ENCODE results near the gene OR2J2.
"Not testable (repeated sequence)": the region's sequence is repeated elsewhere in the genome, so short reads cannot be mapped to it uniquely, and the experiment has no call there.

Gene OR2J2

DNA sequence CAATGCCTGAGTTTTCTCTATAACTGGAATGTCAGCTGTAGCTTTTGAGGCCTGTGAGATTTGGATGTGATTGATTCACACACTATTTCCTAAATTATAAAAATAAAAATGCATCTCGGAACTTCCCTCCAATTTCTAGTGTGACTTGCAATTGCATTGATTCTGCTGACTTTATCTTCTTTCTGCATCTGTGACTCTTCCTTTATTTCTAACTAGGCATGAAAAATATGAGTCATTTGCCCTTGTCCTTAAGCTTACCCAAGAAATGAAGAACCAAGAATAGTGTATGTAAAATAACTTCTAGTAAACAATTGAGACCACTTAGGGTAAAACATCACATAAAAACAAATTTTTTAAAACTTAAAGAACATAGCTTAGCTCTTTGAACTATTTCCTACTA, 12.9 kb downstream of the OR2J2 start:
- ATAC-seq (replicated peaks) = no peak
- no peak for DNase-seq
- H3K9me3 Mint-ChIP-seq = peaks cover 3 to 9% of the 10 kb centered on the region in 2 donors
- H3K27ac Mint-ChIP-seq = no peak overlapping the region
- peaks cover 15 to 16% of the 10 kb centered on the region in 2 donors for H3K27me3 Mint-ChIP-seq
- H3K4me3 Mint-ChIP-seq = no peak overlapping the region
- no peaks in the 10 kb centered on the region for H3K36me3 Mint-ChIP-seq
- H3K4me1 Mint-ChIP-seq = no peaks in the 10 kb centered on the region

DNA sequence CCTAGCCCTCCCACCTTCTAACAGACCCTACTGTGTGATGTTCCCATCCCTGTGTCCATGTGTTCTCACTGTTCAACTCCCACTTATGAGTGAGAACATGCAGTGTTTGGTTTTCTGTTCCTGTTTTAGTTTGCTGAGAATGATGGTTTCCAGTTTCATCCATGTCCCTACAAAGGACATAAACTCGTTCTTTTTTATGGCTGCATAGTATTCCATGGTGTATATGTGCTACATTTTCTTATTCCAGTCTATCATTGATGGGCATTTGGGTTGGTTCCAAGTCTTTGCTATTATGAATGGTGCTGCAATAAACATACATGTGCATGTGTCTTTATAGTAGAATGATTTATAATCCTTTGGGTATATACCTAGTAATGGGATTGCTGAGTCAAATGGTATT, 18.0 kb downstream of the OR2J2 start:
- Mint-ChIP-seq H3K27me3 (peaks cover 7 to 22% of the 10 kb centered on the region in 2 donors), H3K9me3 (peaks cover 18 to 22% of the 10 kb centered on the region in 2 donors)
- not testable (repeated sequence) for H3K4me1 Mint-ChIP-seq; H3K36me3 Mint-ChIP-seq; DNase-seq; ATAC-seq (replicated peaks); H3K27ac Mint-ChIP-seq; H3K4me3 Mint-ChIP-seq

DNA sequence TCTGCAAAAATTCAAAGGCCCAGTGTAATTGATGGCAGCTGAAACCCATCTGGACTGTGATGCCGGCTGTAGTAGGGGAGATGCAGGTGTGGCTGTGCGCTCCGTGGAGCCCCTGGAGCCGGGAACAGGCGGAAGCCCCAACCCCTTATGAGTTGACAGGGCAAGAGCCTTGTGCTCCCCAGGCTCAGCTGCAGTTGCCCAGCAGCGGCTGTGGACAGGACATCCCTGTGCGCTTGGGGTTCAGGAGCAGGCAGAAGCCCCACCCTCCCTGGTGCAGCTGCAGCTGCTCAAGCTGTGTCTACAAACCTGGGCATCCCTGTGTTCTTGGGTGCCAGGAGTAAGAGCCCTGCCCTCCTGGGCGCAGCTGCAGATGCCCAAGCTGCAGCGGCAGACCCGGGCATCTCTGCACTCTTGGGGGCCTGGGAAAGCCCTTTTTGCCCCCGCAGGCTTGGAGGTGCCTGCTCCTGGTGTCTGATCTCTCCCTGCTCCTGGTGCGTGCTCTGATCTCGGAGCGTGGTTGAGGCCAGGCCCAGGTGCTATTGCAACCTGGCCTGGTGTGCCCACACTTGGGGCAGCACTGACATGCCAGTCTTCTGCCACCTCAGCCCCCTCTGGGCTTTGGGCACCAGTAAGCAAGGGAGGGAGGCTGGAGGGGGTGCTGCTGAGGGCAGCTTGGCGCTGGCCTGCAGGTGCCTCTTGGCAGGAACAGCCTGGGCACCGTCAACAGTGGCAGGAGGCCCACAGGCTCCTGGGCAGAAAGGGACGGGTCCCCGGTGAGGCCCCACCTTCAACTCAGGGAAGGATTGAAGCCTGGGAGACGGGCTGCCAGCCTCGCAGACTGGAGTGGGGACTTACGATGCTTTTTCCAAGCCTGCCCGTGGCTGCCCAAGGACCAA, 30.3 kb downstream of the OR2J2 start:
- Mint-ChIP-seq H3K36me3 (no peaks in the 10 kb centered on the region), H3K4me1 (no peaks in the 10 kb centered on the region), H3K9me3 (no peaks in the 10 kb centered on the region), H3K4me3 (no peak overlapping the region), H3K27me3 (no peaks in the 10 kb centered on the region), H3K27ac (no peak overlapping the region)
- ATAC-seq (replicated peaks) (no peak), DNase-seq (no peak)

DNA sequence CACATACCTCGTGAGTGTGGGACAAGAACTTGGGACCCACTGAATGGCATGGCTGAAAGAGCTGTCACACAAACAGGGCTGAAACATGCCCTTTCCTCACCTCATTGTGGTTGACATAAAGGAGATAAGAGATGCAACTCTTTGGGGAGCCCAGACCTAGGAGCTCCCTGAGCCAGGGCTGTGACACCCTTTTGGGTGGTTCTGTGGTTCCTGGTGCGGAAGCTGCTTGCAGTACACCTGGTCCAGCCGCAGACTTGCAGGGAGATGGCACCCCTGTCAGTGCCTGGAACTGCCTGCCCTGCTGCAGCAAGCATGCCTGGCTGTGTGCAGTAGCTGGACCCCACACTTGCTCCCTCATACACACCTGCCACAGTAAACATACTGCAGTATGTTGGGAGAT, 31.3 kb downstream of the OR2J2 start:
- Mint-ChIP-seq H3K4me1 (no peaks in the 10 kb centered on the region), H3K9me3 (no peaks in the 10 kb centered on the region), H3K27ac (no peak overlapping the region), H3K36me3 (no peaks in the 10 kb centered on the region), H3K27me3 (peaks cover 0 to 3% of the 10 kb centered on the region in 2 donors), H3K4me3 (no peak overlapping the region)
- DNase-seq = no peak
- no peak for ATAC-seq (replicated peaks)

DNA sequence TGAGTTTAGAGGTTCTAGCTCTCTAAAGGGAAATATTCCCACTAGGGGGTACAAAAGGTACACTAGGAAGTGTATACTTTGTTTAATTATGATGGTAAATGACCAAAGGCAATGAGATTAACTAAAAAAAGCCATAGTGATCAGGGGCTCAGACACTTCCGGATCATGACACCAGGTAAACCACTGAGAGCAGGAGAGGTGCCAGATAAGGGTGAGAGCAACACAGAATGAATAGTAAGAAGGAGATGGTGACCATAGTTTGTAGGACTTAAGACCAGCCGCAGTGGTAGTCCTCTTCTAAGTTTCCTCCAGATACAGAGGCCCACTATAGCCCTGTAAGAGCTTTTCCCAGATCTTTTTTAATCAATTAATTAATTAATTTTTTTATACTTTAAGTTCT, 40.8 kb downstream of the OR2J2 start:
- H3K4me3 Mint-ChIP-seq = no peak overlapping the region
- no peaks in the 10 kb centered on the region for H3K9me3 Mint-ChIP-seq
- no peak for DNase-seq
- H3K27ac Mint-ChIP-seq = no peak overlapping the region
- peaks cover 10 to 27% of the 10 kb centered on the region in 2 donors for H3K27me3 Mint-ChIP-seq
- H3K4me1 Mint-ChIP-seq = no peaks in the 10 kb centered on the region
- no peaks in the 10 kb centered on the region for H3K36me3 Mint-ChIP-seq
- ATAC-seq (replicated peaks) = no peak

DNA sequence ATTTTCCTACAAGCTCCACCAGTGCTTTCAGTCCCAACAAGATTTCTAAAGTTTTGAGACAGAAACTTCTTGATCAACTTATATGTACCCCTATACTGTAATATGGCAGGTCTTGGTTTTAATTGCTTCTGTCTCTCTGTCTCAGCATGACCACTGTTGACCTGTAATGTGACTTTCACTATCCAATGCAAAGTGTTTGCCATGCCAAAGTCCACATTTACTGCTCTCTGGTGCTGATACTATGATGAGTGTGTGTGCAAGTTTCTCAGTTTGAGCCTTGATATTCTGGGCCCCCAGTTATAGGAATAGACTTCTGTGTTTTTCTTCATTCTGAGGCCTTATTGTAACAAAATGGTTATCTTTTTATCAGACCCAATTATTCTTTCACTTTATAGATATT, 45.8 kb downstream of the OR2J2 start:
- no peak for ATAC-seq (replicated peaks)
- H3K27ac Mint-ChIP-seq = no peak overlapping the region
- H3K27me3 Mint-ChIP-seq = peaks cover 11 to 21% of the 10 kb centered on the region in 2 donors

DNA sequence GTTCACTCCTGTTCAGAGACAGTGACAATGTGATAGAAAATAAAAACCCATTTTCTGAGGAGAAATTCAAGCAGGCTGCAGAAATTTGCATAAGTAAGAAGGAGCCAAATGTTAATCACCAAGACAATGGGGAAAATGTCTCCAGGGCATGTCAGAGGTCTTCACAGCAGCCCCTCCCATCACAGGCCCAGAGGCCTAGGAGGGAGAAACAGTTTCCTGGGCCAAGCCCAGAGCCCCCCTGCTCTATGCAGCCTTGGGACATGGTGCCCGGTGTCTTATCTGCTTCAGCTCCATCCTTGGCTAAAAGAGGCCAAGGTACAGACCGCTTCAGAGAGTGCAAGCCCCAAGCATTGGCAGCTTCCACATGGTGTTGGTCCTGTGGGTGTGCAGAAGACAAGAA, 46.5 kb downstream of the OR2J2 start:
- H3K4me3 Mint-ChIP-seq; H3K36me3 Mint-ChIP-seq; DNase-seq; H3K27ac Mint-ChIP-seq; H3K9me3 Mint-ChIP-seq; H3K4me1 Mint-ChIP-seq; ATAC-seq (replicated peaks): not testable (repeated sequence)
- H3K27me3 Mint-ChIP-seq = peaks cover 11 to 21% of the 10 kb centered on the region in 2 donors

More for the DNA sequence above, 45.8 kb downstream of the OR2J2 start:
- no peak overlapping the region for H3K4me3 Mint-ChIP-seq
- H3K36me3 Mint-ChIP-seq = no peaks in the 10 kb centered on the region
- no peaks in the 10 kb centered on the region for H3K4me1 Mint-ChIP-seq
- H3K9me3 Mint-ChIP-seq = peaks cover 0 to 1% of the 10 kb centered on the region in 2 donors
- no peak for DNase-seq

DNA sequence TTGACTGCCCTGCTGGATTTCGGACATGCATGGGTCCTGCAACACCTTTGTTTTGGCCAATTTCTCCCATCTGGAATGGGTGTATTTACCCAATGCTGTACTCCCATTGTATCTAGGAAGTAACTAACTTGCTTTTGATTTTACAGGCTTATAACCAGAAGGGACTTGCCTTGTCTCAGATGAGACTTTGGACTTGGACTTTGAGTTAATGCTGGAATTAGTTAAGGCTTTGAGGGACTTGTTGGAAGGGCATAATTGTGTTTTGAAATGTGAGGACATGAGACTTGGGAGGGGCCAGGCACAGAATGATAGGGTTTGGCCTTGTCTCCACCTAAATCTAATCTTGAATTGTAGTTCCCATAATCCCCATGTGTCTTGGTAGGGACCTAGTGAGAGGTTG, 47.3 kb downstream of the OR2J2 start:
- H3K9me3 Mint-ChIP-seq; H3K4me3 Mint-ChIP-seq; H3K4me1 Mint-ChIP-seq; H3K36me3 Mint-ChIP-seq; DNase-seq; ATAC-seq (replicated peaks); H3K27ac Mint-ChIP-seq: not testable (repeated sequence)
- H3K27me3 Mint-ChIP-seq = peaks cover 12 to 21% of the 10 kb centered on the region in 2 donors
